Breast epithelium (tissue), 4 donors: ENCODE results near the gene TUBA4B. TPM values are rescaled to one million over a fixed set of nuclear protein-coding genes. Genes with fewer than 3 reads are reported as not detected.
"Not testable (repeated sequence)": the region's sequence is repeated elsewhere in the genome, so short reads cannot be mapped to it uniquely, and the experiment has no call there.

Experiments used
- DNase-seq, 2 donors: peaks; one replicate each; pipeline ENCODE4 v3.0.0-alpha.2; 2019; ENCODE audit warnings: low spot score in 2 of 2
- H3K27ac ChIP-seq, 2 donors: fragments of 200-600 bp; sonication (generic) in 1 of 2; one replicate each; pipeline ENCODE4 v1.5.1; 2016 to 2019; ENCODE audit warnings: mild to moderate bottlenecking in 1 of 2
- H3K27me3 ChIP-seq, 2 donors: fragments of 200-600 bp; sonication (generic) in 1 of 2; one replicate each; pipeline versions ENCODE4 v1.5.1 to v1.6.0; 2017 to 2019; ENCODE audit warnings: control low read depth in 1 of 2, mild to moderate bottlenecking in 1 of 2
- H3K36me3 ChIP-seq: fragments of 200-600 bp; one replicate; pipeline ENCODE4 v1.5.1; 2019
- H3K4me1 ChIP-seq, 2 donors: fragments of 200-600 bp; sonication (generic); one replicate each; pipeline ENCODE4 v1.5.1; 2016 to 2019; ENCODE audit warnings: control low read depth in 1 of 2
- H3K4me3 ChIP-seq, 3 donors: fragments of 200-600 bp; sonication (generic); 1 replicate in 2 of 3; 2 replicates in 1 of 3; pipeline ENCODE4 v1.5.1; 2016 to 2019; ENCODE audit warnings: mild to moderate bottlenecking in 3 of 3, moderate library complexity in 2 of 3
- H3K9me3 ChIP-seq, 2 donors: fragments of 200-600 bp; sonication (generic) in 1 of 2; one replicate each; pipeline ENCODE4 v1.5.1; 2016 to 2019; ENCODE audit warnings: control low read depth in 1 of 2
- CTCF ChIP-seq, 3 donors: fragments of 450-650 bp; IDR thresholded peaks; one replicate each; pipeline ENCODE4 v1.5.1; 2016 to 2017; ENCODE audit warnings: antibody characterized with exemption in 3 of 3, mild to moderate bottlenecking in 3 of 3, moderate library complexity in 3 of 3
- POLR2A ChIP-seq: fragments of 450-650 bp; IDR thresholded peaks from one replicate; pipeline ENCODE4 v1.6.1; 2016; ENCODE audit warnings: antibody characterized with exemption, mild to moderate bottlenecking, moderate library complexity
- POLR2AphosphoS5 ChIP-seq, 3 donors: sonication (generic); formaldehyde crosslinking; IDR thresholded peaks; one replicate each; pipeline ENCODE4 v1.6.1; 2017; ENCODE audit warnings: antibody characterized with exemption in 3 of 3
- intact Hi-C: fragments of 100-400 bp; cut with DNase I; formaldehyde crosslinking; loops from one replicate; pipeline ENCODE4 v1.15.1; 2023; ENCODE audit warnings: low total_unique reads
- total RNA-seq, 3 donors: library from RNA; depleted of rRNA; stranded (reverse); fragments of >200 nt; gene quantifications; one replicate each; pipeline ENCODE4 v1.1.0, GENCODE V29; 2016

TUBA4B gene
- total RNA-seq, 3 donors from 2014 or later, result 0.16 TPM; not detected in 2

DNA sequence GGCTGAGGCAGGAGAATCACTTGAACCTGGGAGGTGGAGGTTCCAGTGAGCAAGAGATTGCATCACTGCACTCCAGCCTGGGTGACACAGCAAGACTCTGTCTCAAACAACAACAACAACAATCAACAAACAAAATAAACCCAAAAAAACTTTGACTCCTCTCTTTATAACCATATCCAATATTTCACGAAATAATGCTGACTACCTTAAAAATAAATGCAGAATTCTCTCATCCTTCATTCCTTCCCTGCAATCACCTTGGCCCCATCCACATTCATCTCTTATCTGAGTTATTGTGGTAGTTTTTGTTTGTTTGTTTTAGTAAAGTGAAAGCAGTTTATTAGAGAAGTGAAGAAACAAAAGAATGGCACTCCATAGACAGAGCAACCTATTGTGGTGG, 53.0 kb downstream of the TUBA4B start:
- Histone ChIP-seq H3K36me3 (no peaks in the 10 kb centered on the region), H3K27ac (no peak overlapping the region), H3K27me3 (peaks cover 0 to 40% of the 10 kb centered on the region in 2 donors), H3K9me3 (no peaks in the 10 kb centered on the region), H3K4me3 (no peak overlapping the region), H3K4me1 (no peaks in the 10 kb centered on the region)
- TF ChIP-seq POLR2A, result no peak
- intact Hi-C loops, result no loop called here
- DNase-seq, result no peak

DNA sequence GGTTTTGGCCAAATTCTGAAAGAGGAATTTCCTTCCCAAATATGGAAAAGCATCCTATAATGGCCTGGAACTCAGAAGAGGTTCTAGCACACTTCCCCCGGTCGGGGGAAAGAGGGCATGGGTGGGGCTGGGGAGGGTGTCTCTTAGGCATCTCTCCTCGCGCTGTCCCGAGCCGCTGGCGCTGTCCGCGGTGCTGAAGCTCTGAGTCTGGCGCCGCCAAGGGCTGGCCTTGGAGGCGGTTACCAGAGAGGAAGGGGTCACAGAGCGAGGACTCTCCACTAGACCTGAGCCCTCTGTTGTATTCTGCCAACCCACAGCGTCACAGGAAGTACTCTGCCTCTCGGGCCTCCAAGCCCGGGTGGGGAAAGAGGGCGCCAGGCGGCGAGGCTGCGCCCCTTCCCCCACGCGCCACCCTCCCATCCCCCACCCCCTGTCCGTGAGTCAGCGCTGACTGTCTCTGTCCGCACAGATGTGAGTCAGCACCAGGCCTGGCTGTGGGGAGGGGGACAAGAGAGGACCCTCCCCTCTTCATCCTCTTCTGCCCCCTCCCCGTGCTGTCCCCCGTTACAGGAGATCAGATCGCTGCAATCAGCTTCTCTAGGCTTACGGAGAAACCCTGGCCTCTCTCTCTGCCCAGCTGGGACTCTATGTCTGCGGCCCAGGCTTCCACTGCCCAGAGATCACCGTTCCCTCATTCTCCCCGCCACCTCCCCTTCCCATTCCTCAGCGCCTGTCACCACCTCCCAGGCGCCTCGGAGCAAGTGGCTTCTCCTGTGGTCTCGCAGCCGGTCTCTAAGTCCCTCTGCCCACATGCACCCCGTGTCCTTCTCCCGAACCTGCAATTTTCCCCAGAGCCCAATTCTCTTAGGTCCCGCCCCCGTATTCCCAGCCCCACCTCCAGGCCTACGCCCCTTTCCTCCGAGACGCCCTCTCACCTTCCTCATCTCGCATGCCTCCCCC, 55.4 kb downstream of the TUBA4B start:
- intact Hi-C loops, result no loop called here
- Histone ChIP-seq H3K36me3 (no peaks in the 10 kb centered on the region), H3K27me3 (peaks cover 0 to 37% of the 10 kb centered on the region in 2 donors), H3K4me3 (no peak overlapping the region), H3K9me3 (no peaks in the 10 kb centered on the region), H3K27ac (no peak overlapping the region), H3K4me1 (no peaks in the 10 kb centered on the region)
- no peak for TF ChIP-seq POLR2A
- TF ChIP-seq POLR2AphosphoS5 (IDR thresholded peaks at IDR 0.05), result no peak
- TF ChIP-seq CTCF (IDR thresholded peaks at IDR 0.05), result no peak
- DNase-seq, result no peak

GRCh38 chr2:219309278-219309677, 56.2 kb downstream of the TUBA4B start, which contains the start of gene PTPRN:
PTPRN (minus strand) TSS chr2:219309401; CDS start chr2:219309332, 69 bp downstream.
- Histone ChIP-seq H3K4me1 (no peaks in the 10 kb centered on the region), H3K27ac (no peak within 1 kb of the TSS), H3K27me3 (peaks cover 0 to 37% of the 10 kb centered on the region in 2 donors), H3K4me3 (no peak within 1 kb of the TSS), H3K36me3 (no peaks in the 10 kb centered on the region), H3K9me3 (no peaks in the 10 kb centered on the region)
- intact Hi-C loops, result no loop called here
- no peak for DNase-seq
- TF ChIP-seq POLR2A, result no peak
- no peak for TF ChIP-seq POLR2AphosphoS5 (IDR thresholded peaks at IDR 0.05)
- no peak for TF ChIP-seq CTCF (IDR thresholded peaks at IDR 0.05)

DNA sequence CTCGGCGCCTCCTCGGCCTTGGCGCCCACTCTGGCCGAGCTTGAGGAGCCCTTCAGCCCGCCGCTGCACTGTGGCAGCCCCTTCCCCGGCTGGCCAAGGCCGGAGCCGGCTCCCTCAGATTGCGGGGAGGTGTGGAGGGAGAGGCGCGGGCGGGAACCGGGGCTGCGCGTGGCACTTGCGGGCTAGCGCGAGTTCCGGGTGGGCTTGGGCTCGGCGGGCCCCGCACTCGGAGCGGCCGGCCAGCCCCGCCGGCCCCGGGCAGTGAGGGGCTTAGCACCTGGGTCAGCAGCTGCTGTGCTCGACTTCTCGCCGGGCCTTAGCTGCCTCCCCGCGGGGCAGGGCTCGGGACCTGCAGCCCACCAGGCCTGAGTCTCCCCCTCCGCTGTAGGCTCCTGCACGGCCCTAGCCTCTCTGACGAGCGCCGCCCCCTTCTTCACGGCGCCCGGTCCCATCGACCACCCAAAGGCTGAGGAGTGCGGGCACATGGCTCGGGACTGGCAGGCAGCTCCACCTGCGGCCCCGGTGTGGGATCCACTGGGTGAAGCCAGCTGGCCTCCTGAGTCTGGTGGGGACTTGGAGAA, 59.7 kb downstream of the TUBA4B start:
- DNase-seq, H3K9me3 ChIP-seq, intact Hi-C loops, H3K4me1 ChIP-seq, H3K27ac ChIP-seq, H3K36me3 ChIP-seq, H3K4me3 ChIP-seq: not testable (repeated sequence)
- peaks cover 0 to 28% of the 10 kb centered on the region in 2 donors for H3K27me3 ChIP-seq

DNA sequence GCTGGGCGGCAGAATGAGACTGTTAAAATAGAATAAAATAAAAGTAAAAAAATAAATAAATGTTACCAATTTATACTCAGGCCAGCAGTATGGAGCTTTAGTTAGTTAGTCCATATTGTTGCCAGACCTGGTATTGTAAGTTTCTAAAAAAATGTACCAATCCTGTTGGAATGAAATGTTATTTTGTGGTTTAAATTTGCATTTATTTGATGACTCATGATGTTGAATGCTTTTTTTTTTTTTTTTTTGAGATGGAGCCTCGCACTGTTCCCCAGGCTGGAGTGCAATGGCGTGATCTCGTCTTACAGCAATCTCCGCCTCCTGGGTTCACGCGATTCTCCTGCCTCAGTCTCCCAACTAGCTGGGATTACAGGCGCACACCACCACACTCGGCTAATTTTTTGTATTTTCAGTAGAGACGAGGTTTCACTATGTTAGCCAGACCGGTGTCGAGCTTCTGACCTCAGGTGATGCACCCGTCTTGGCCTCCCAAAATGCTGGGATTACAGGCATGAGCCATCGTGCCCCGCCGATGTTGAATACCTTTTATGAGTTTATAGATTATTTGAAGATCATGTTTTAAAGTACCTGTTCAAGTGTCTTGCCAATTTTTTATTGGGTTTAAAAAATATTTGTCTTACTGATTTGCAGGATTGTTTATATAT, 61.9 kb downstream of the TUBA4B start:
- DNase-seq, result no peak
- intact Hi-C loops, result loop anchor here (5.0 kb wide), 1 partner anchor 698 kb away; no protein-coding TSS in a partner anchor
- TF ChIP-seq POLR2AphosphoS5 (IDR thresholded peaks at IDR 0.05), result no peak
- TF ChIP-seq CTCF (IDR thresholded peaks at IDR 0.05), result no peak
- TF ChIP-seq POLR2A, result no peak
- Histone ChIP-seq H3K27ac (no peak overlapping the region), H3K4me1 (no peaks in the 10 kb centered on the region), H3K36me3 (no peaks in the 10 kb centered on the region), H3K9me3 (no peaks in the 10 kb centered on the region), H3K27me3 (peaks cover 0 to 6% of the 10 kb centered on the region in 2 donors), H3K4me3 (no peak overlapping the region)

Other genes starting within 250 kb of the TUBA4B start
- under 1 TPM in 1 of 3 donors, not detected in 2; 0.33 TPM for gene CFAP65, start 211.7 kb upstream of the TUBA4B start, total RNA-seq
- under 1 TPM in 2 of 3 donors, not detected in 1; 0.16 to 0.66 TPM for gene IHH, start 192.3 kb upstream of the TUBA4B start, total RNA-seq
- gene NHEJ1, start 92.4 kb upstream of the TUBA4B start, total RNA-seq, result 10 to 100 TPM; 13.4 to 19.8 (median 17.6) TPM
- gene SLC23A3, start 83.2 kb upstream of the TUBA4B start, total RNA-seq, result 1 to 10 TPM in 2 of 3 donors, under 1 TPM in 1; 0.48 to 3.4 (median 2.0) TPM
- gene CNPPD1, start 76.3 kb upstream of the TUBA4B start, total RNA-seq, result 10 to 100 TPM; 37.0 to 60.3 (median 37.2) TPM
- gene RETREG2, start 75.0 kb upstream of the TUBA4B start, total RNA-seq, result 10 to 100 TPM; 58.7 to 79.7 (median 66.3) TPM
- 10 to 100 TPM; 43.6 to 52.0 (median 45.0) TPM for gene ZFAND2B, start 46.5 kb upstream of the TUBA4B start, total RNA-seq
- gene ABCB6, start 34.3 kb upstream of the TUBA4B start, total RNA-seq, result 10 to 100 TPM; 14.5 to 26.9 (median 18.9) TPM
- gene ATG9A, start 23.6 kb upstream of the TUBA4B start, total RNA-seq, result 10 to 100 TPM; 35.6 to 44.5 (median 37.0) TPM
- gene ANKZF1, start 23.4 kb upstream of the TUBA4B start, total RNA-seq, result 100 to 1,000 TPM in 1 of 3 donors, 10 to 100 TPM in 2; 29.3 to 101 (median 67.8) TPM
- gene GLB1L, start 7.8 kb upstream of the TUBA4B start, total RNA-seq, result 10 to 100 TPM; 10.2 to 15.7 (median 11.8) TPM
- 10 to 100 TPM; 13.1 to 18.1 (median 16.4) TPM for gene STK16, start 7.8 kb upstream of the TUBA4B start, total RNA-seq
- 10 to 100 TPM in 2 of 3 donors, 1 to 10 TPM in 1; 5.4 to 73.3 (median 48.8) TPM for gene TUBA4A, start 675 bp downstream of the TUBA4B start, total RNA-seq
- 10 to 100 TPM; 49.9 to 88.3 (median 59.0) TPM for gene DNAJB2, start 26.1 kb downstream of the TUBA4B start, total RNA-seq
- gene PTPRN, start 56.2 kb downstream of the TUBA4B start, total RNA-seq, result under 1 TPM in 2 of 3 donors, not detected in 1; 0.33 to 0.44 TPM
- not detected for gene RESP18, start 79.5 kb downstream of the TUBA4B start, total RNA-seq
- 10 to 100 TPM; 49.8 to 81.9 (median 79.0) TPM for gene DNPEP, start 134.7 kb downstream of the TUBA4B start, total RNA-seq
- 10 to 100 TPM; 17.1 to 29.6 (median 29.5) TPM for gene DES, start 165.1 kb downstream of the TUBA4B start, total RNA-seq
- 10 to 100 TPM in 2 of 3 donors, under 1 TPM in 1; 0.32 to 36.6 (median 21.0) TPM for gene SPEG, start 181.6 kb downstream of the TUBA4B start, total RNA-seq
- 10 to 100 TPM; 15.7 to 33.4 (median 29.7) TPM for gene GMPPA, start 245.6 kb downstream of the TUBA4B start, total RNA-seq